Measurements from ENCODE around the gene CFAP100.

DNA sequence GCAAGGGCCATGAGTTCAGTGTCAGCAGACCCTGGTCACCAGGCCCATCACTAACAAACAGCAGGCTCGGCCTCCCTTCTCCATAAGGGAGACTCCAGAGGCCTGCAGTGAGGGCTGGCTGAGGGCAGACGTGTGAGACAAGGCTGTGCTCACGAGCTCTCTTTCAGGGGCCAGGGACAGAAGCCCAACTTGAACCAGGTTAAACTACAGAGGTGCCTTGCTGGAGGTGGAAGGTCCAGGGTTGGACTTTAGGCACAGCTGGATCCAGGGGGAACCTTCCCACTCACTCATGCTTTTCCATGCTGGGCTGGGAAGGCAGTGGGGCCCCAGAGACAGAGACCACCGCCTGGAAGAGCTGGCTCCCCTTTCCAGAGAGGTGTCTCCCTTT lies 19.0 kb downstream of the CFAP100 start:
- TF ChIP-seq CTCF (conservative IDR thresholded peaks at IDR 0.05), result no peak
- TF ChIP-seq ZFX (IDR thresholded peaks at IDR 0.05), result no peak

Measured in C4-2B (cell line).